H1 (cell line): ENCODE data around the gene BTBD16. TPM values are rescaled to one million over a fixed set of nuclear protein-coding genes. Genes with fewer than 3 reads are reported as not detected.

ENCODE experiments used
- CTCF ChIA-PET: fragments of 300-600 bp; sonication (Branson Sonifier 250); formaldehyde crosslinking; loops from one replicate; lab custom pipeline; 2021; ENCODE audit not compliant: partially characterized antibody; lab: Charles Lee
- POLR2A ChIA-PET: fragments of 300-600 bp; sonication (Branson Sonifier 250); formaldehyde crosslinking; loops from one replicate; lab custom pipeline; 2021; ENCODE audit warnings: inconsistent platforms; ENCODE audit not compliant: partially characterized antibody; lab: Charles Lee
- DNase-seq, 2 experiments: peaks; one replicate each; pipeline versions ENCODE4 v3.0.0 to v3.0.0-alpha.2; 2010 to 2022; ENCODE audit warnings: low spot score in 2 of 2, low read depth in 1 of 2, mixed read lengths in 1 of 2
- FAIRE-seq: peaks from 2 replicates; lab custom pipeline; 2011; peaks lifted over from hg19 to GRCh38; lab: Jason Lieb, UNC
- H2AFZ ChIP-seq: 2 replicates; pipeline ENCODE4 v1.8.1; 2012; ENCODE audit warnings: low read length, inconsistent platforms
- H2AK5ac ChIP-seq: 2 replicates; pipeline ENCODE4 v1.6.1; 2013; ENCODE audit warnings: low read depth, low read length
- H2BK120ac ChIP-seq: replicated peaks from 2 replicates; pipeline ENCODE3; 2013; ENCODE audit warnings: low read depth, low read length, inconsistent platforms
- H2BK12ac ChIP-seq: 2 replicates; pipeline ENCODE4 v1.6.1; 2013; ENCODE audit warnings: low read depth, low read length
- H2BK15ac ChIP-seq: 2 replicates; pipeline ENCODE4 v1.6.1; 2013; ENCODE audit warnings: low read length
- H2BK20ac ChIP-seq: 2 replicates; pipeline ENCODE4 v1.6.1; 2013; ENCODE audit warnings: low read length
- H2BK5ac ChIP-seq: 2 replicates; pipeline ENCODE4 v1.6.1; 2013; ENCODE audit warnings: low read depth, low read length
- H3K14ac ChIP-seq: 2 replicates; pipeline ENCODE4 v1.6.1; 2013; ENCODE audit warnings: inconsistent platforms; ENCODE audit not compliant: insufficient read length
- H3K18ac ChIP-seq: 2 replicates; pipeline ENCODE4 v1.6.1; 2013; ENCODE audit warnings: low read length; ENCODE audit errors: extremely low read depth
- H3K23ac ChIP-seq: 2 replicates; pipeline ENCODE4 v1.6.1; 2013; ENCODE audit warnings: inconsistent platforms; ENCODE audit not compliant: insufficient read length
- H3K23me2 ChIP-seq: 2 replicates; pipeline ENCODE4 v1.6.1; 2013; ENCODE audit warnings: low read depth, low read length
- H3K27ac ChIP-seq: 2 replicates; pipeline ENCODE4 v1.6.1; 2011; ENCODE audit warnings: low read depth, low read length, inconsistent platforms
- H3K27me3 ChIP-seq, 4 experiments: replicated peaks in 1 of 4; 1 replicate in 1 of 4; 2 replicates in 3 of 4; pipeline versions ENCODE4 v1.6.1 to v1.8.1; 2011 to 2013; ENCODE audit warnings: low read length in 3 of 4, mild to moderate bottlenecking in 3 of 4, inconsistent platforms in 2 of 4, mixed read lengths in 2 of 4, moderate library complexity in 1 of 4; ENCODE audit not compliant: control insufficient read depth in 3 of 4, insufficient read depth in 3 of 4; ENCODE audit errors: extremely low read depth in 1 of 4
- H3K36me3 ChIP-seq, 4 experiments: 2 replicates each; pipeline versions ENCODE4 v1.6.1 to v1.8.1; 2011 to 2013; ENCODE audit warnings: mild to moderate bottlenecking in 4 of 4, low read length in 3 of 4, moderate library complexity in 2 of 4, control low read depth in 1 of 4, inconsistent platforms in 1 of 4; ENCODE audit not compliant: insufficient read depth in 4 of 4, control insufficient read depth in 2 of 4
- H3K4ac ChIP-seq: replicated peaks from 2 replicates; pipeline ENCODE3; 2013; ENCODE audit warnings: low read length, low read depth, mixed read lengths, inconsistent platforms; ENCODE audit not compliant: insufficient read length
- H3K4me1 ChIP-seq, 4 experiments: replicated peaks in 1 of 4; 1 replicate in 1 of 4; 2 replicates in 3 of 4; pipeline versions ENCODE4 v1.6.1 to v1.8.1; 2011 to 2013; ENCODE audit warnings: low read length in 3 of 4, inconsistent platforms in 2 of 4, mixed read lengths in 1 of 4; ENCODE audit not compliant: insufficient read depth in 4 of 4, control insufficient read depth in 3 of 4
- H3K4me2 ChIP-seq, 2 experiments: 2 replicates each; pipeline versions ENCODE4 v1.6.1 to v1.8.1; 2011 to 2013; ENCODE audit warnings: low read depth in 2 of 2, low read length in 2 of 2, control low read depth in 1 of 2, inconsistent platforms in 1 of 2, mild to moderate bottlenecking in 1 of 2; ENCODE audit not compliant: insufficient read depth in 1 of 2
- H3K4me3 ChIP-seq, 4 experiments: fragments of 200-600, 300-600 bp in 1 of 4; sonication (generic), shearing (Covaris generic), sonication (Bioruptor Twin) in 1 of 4; 2 replicates each; pipeline versions ENCODE4 v1.5.1 to v1.8.1; 2011 to 2016; ENCODE audit warnings: low read length in 4 of 4, low read depth in 3 of 4, control low read depth in 2 of 4, inconsistent platforms in 2 of 4, mild to moderate bottlenecking in 2 of 4, mixed read lengths in 1 of 4, moderate library complexity in 1 of 4; ENCODE audit not compliant: insufficient read depth in 2 of 4; ENCODE audit errors: extremely low read depth in 1 of 4
- H3K56ac ChIP-seq: replicated peaks from 2 replicates; pipeline ENCODE3; 2013; ENCODE audit warnings: low read depth, mild to moderate bottlenecking, mixed read lengths, low read length, inconsistent platforms; ENCODE audit not compliant: insufficient read length
- H3K79me1 ChIP-seq: 2 replicates; pipeline ENCODE4 v1.6.1; 2013; ENCODE audit warnings: low read depth, low read length, control low read depth
- H3K79me2 ChIP-seq, 2 experiments: 2 replicates each; pipeline versions ENCODE4 v1.6.1 to v1.8.1; 2012 to 2013; ENCODE audit warnings: low read length in 2 of 2, mild to moderate bottlenecking in 2 of 2, inconsistent platforms in 1 of 2; ENCODE audit not compliant: insufficient read depth in 2 of 2, control insufficient read depth in 1 of 2
- H3K9ac ChIP-seq, 4 experiments: replicated peaks in 1 of 4; 1 replicate in 1 of 4; 2 replicates in 3 of 4; pipeline versions ENCODE4 v1.6.1 to v1.8.1; 2011 to 2013; ENCODE audit warnings: low read depth in 3 of 4, low read length in 3 of 4, control low read depth in 2 of 4, mild to moderate bottlenecking in 2 of 4, moderate library complexity in 2 of 4, inconsistent platforms in 1 of 4; ENCODE audit errors: extremely low read depth in 1 of 4
- H3K9me3 ChIP-seq, 2 experiments: 2 replicates each; pipeline versions ENCODE4 v1.6.1 to v1.8.1; 2012 to 2013; ENCODE audit warnings: mild to moderate bottlenecking in 2 of 2, moderate library complexity in 2 of 2, control low read depth in 1 of 2, inconsistent platforms in 1 of 2, low read depth in 1 of 2, low read length in 1 of 2, mixed read lengths in 1 of 2; ENCODE audit not compliant: insufficient read depth in 2 of 2
- H4K20me1 ChIP-seq, 2 experiments: replicated peaks in 1 of 2; 2 replicates each; pipeline versions ENCODE3 to v1.8.1; 2011 to 2013; ENCODE audit warnings: inconsistent platforms in 2 of 2, low read length in 2 of 2, mild to moderate bottlenecking in 1 of 2; ENCODE audit not compliant: insufficient read depth in 2 of 2, control insufficient read depth in 1 of 2
- H4K5ac ChIP-seq: 2 replicates; pipeline ENCODE4 v1.6.1; 2013; ENCODE audit warnings: low read length, low read depth, mixed read lengths, inconsistent platforms; ENCODE audit not compliant: insufficient read length
- H4K8ac ChIP-seq: 2 replicates; pipeline ENCODE4 v1.8.0; 2013; ENCODE audit warnings: mild to moderate bottlenecking, moderate library complexity, low read length, inconsistent platforms; ENCODE audit not compliant: insufficient read depth; ENCODE audit errors: extremely low read depth
- H4K91ac ChIP-seq: replicated peaks from 2 replicates; pipeline ENCODE3; 2013; ENCODE audit warnings: low read length, mixed read lengths, inconsistent platforms; ENCODE audit not compliant: insufficient read length
- SP1 ChIP-seq: IDR thresholded peaks from 2 replicates; pipeline ENCODE4 v1.6.1; 2011; ENCODE audit warnings: low read depth, low read length
- WGBS, 2 experiments: shearing (Covaris generic) in 1 of 2; methylation state at CpG; one replicate each; pipeline versions ENCODE4 v1.1.6 to v1.1.7; 2013 to 2015; ENCODE audit warnings: low lambda C conversion rate in 2 of 2, mixed read lengths in 2 of 2, inconsistent platforms in 1 of 2, low coverage in 1 of 2, missing lambda C conversion rate in 1 of 2; ENCODE audit not compliant: insufficient replicate concordance in 2 of 2, insufficient coverage in 1 of 2, insufficient read length in 1 of 2; ENCODE audit errors: extremely low coverage in 1 of 2, missing lambda C conversion rate in 1 of 2; 5-methylcytosine and 5-hydroxymethylcytosine counted together
- polyA plus RNA-seq, 7 experiments: library from polyadenylated mRNA; depleted of rRNA in 3 of 7; stranded (reverse) in 5 of 7; unstranded in 2 of 7; fragments of >200 nt in 5 of 7; fragments of 200-250 nt in 2 of 7; gene quantifications; 1 replicate in 5 of 7; 2 replicates in 1 of 7; 4 replicates in 1 of 7; pipeline versions ENCODE4 v1.2.1 to v1.2.3, GENCODE V29; 2011 to 2013; ENCODE audit warnings: missing spikeins in 2 of 7, mixed read lengths in 2 of 7
- total RNA-seq: library from RNA; stranded (reverse); fragmentation: NEBNext Ultra II Directional; extraction: Animal tissue kit (Norgen Biotek cat#: 25700); gene quantifications from 2 replicates; pipeline ENCODE4 v1.2.1, GENCODE V29; 2021

The BTBD16 gene
- total and polyA plus RNA-seq, 2 of the 8 experiments (the other 6 are each of a cell fraction or from before 2014, with no cell fraction given) = 0.05 TPM; not detected in 1

DNA sequence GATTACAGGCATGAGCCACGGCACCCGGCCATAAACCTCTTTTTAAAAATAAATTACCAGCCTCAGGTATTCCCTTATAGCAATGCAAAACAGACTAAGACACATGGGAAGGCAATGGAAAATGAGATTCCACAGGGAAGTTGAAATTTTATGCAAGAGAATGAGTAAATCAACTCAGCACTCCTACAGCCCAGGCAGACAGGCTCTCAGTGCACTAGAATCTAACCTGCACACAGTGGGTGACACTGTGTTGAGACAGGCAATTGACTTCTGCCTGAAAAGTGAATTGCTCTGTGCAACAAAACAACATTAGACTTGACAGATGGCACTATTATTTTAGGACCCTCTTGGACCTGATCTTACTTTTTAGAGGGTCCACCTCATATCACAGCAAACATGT, 83.3 kb downstream of the BTBD16 start:
- H2AFZ ChIP-seq = no peak overlapping the region
- POLR2A ChIA-PET = interaction anchor here (0.6 kb wide), 1 partner anchor 119 kb away, joined by 3 read pairs; no protein-coding TSS in a partner anchor
- no peaks in the 10 kb centered on the region for H3K4me1 ChIP-seq
- no peak overlapping the region for H2BK20ac ChIP-seq
- H3K14ac ChIP-seq = no peak overlapping the region
- no peak for DNase-seq
- no peak overlapping the region for H4K8ac ChIP-seq
- H3K79me1 ChIP-seq = no peaks in the 10 kb centered on the region
- H2BK15ac ChIP-seq = no peak overlapping the region
- H3K9me3 ChIP-seq = no peaks in the 10 kb centered on the region; a peak in 1 of 4 replicates
- H3K23me2 ChIP-seq = no peaks in the 10 kb centered on the region
- H2AK5ac ChIP-seq = no peak overlapping the region
- no peak overlapping the region for H2BK120ac ChIP-seq
- no peaks in the 10 kb centered on the region for H3K27me3 ChIP-seq
- H3K4ac ChIP-seq = no peak overlapping the region
- no peak overlapping the region for H3K27ac ChIP-seq
- no peak overlapping the region for H3K4me2 ChIP-seq
- H3K36me3 ChIP-seq = no peaks in the 10 kb centered on the region
- FAIRE-seq = no peak
- H3K79me2 ChIP-seq = no peaks in the 10 kb centered on the region
- no peak overlapping the region for H4K5ac ChIP-seq
- no peak overlapping the region for H3K18ac ChIP-seq
- H2BK12ac ChIP-seq = no peak overlapping the region
- CTCF ChIA-PET = interaction anchor here (1.2 to 2.5 kb wide), 2 partner anchors 10 to 85 kb away, joined by 3 to 15 read pairs; no protein-coding TSS in a partner anchor
- no peaks in the 10 kb centered on the region for H4K20me1 ChIP-seq
- H3K56ac ChIP-seq = no peak overlapping the region
- H2BK5ac ChIP-seq = no peak overlapping the region
- 100% methylated on average over 2 of the region's 2 CpGs; no CpG with 5 or more reads in 1 of the 2 experiments for WGBS, 2 experiments
- H3K9ac ChIP-seq = no peak overlapping the region
- no peak overlapping the region for H3K23ac ChIP-seq
- no peak overlapping the region for H4K91ac ChIP-seq
- H3K4me3 ChIP-seq = no peak overlapping the region
- TF ChIP-seq SP1 = no peak
